Measurements from ENCODE around the gene NAALADL2.

DNA sequence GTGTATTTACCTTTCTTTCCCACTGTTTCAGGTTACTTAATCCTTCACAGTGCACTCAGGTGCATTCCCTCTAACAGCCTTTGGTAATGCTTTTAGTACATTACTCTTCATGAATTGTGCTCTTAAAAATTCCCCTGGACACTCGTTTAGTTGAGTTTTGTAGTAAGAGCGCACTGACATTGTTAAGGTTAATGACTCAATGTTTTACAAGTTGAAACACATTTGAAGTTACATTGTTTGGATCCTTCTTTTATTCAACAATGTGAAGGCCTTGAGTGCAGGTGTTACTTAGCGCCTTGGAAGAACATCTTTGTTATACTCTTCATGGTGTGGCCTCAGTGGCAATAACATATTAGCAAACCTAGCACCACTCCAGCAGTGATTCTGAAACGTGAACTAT is 739.6 kb downstream of the NAALADL2 start:
- TF ChIP-seq CTCF (IDR thresholded peaks at IDR 0.05) (no peak), POLR2A (IDR thresholded peaks at IDR 0.05) (no peak)
